Hindlimb muscle (tissue), 1 donor: ENCODE data around the gene ITPR2. TPM values are rescaled to one million over a fixed set of nuclear protein-coding genes. Genes with fewer than 3 reads are reported as not detected.
"Not testable (repeated sequence)": the region's sequence is repeated elsewhere in the genome, so short reads cannot be mapped to it uniquely, and the experiment has no call there.

Experiments
- DNase-seq: peaks from one replicate; pipeline ENCODE4 v3.0.0-alpha.2; 2013
- polyA plus RNA-seq: library from polyadenylated mRNA; unstranded; fragments of 120-200 nt; gene quantifications from one replicate; pipeline ENCODE4 v1.2.1, GENCODE V29; 2013; ENCODE audit not compliant: insufficient read length

Gene ITPR2
- polyA plus RNA-seq, 1 donor = 3.8 TPM

DNA sequence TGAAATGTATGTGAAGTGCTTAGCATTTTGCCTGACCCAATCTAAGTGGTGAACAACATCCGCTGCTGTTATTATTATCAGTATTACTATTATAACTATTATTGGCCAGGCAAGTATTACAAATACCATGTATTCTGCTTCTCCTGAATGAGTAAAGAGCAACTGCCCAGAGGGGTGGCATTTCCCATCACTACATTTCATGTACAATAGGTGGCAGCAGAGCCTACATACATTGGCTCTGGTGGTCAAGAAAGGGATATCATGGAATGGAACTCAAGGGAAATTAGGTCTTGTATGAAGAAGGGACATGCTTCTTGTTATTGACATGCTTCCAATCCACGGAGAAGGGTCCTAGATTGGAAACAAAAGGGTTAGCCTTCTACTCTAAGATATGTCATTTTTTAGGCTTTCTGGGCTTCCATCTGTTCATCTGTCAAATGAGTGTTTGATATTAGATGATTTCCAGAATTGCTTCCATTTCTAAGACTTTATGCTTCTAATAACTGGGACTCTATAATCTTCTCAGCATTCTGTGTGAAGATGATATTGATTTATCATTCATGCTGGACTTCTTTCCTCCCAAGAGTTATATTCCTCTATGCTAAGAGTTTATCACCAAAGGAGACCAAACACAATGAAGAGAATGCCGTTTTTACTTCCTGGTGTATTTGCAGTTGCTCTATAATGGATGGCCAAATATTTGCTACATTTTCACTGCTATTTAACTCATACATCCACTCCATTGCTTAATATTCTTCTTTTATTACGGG lies 398.5 kb downstream of the ITPR2 start:
- no peak for DNase-seq

DNA sequence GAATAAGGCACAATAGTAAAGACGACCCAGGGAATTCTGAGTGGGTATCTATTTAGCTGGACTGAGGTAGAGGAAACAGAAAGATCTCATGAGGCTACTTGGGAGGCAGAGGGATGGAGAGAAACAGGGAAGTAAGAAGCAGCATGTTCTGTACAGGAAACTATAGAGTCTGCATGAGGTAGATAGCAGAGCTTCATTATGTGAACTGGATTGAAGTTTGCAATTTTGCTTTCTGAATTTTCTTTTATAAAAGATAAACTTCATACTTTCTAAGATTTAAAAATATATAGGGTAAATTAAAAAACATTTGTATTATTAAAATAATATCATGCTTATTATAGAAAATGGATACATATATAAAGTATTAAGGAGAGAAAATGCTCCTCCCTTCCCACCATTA lies 399.3 kb downstream of the ITPR2 start:
- DNase-seq = not testable (repeated sequence)

DNA sequence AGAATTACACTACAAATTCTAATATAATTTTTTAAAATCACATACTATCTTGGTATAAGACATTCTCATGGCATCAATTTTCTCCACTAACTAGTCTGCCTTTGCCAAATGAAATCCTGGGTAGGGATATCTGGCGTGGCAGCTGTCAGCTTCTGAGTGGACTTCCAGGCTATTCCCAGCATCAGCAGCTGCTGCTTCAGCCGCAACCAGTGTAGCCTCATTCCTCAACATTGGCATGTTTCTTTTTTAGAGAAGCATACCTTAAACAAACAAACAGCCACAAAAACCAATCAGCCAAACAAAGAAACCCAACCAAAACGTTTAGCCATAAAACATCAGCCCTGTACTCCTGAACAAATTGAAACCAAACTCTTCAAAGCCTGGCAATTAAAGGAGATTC lies 401.8 kb downstream of the ITPR2 start:
- DNase-seq = no peak

DNA sequence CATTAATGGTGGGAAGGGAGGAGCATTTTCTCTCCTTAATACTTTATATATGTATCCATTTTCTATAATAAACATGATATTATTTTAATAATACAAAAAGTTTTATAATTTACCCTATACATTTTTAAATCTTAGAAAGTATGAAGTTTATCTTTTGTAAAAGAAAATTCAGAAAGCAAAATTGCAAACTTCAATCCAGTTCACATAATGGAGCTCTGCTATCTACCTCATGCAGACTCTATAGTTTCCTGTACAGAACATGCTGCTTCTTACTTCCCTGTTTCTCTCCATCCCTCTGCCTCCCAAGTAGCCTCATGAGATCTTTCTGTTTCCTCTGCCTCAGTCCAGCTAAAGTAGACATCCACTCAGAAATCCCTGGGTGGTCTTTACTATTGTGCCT lies 402.4 kb downstream of the ITPR2 start:
- not testable (repeated sequence) for DNase-seq

DNA sequence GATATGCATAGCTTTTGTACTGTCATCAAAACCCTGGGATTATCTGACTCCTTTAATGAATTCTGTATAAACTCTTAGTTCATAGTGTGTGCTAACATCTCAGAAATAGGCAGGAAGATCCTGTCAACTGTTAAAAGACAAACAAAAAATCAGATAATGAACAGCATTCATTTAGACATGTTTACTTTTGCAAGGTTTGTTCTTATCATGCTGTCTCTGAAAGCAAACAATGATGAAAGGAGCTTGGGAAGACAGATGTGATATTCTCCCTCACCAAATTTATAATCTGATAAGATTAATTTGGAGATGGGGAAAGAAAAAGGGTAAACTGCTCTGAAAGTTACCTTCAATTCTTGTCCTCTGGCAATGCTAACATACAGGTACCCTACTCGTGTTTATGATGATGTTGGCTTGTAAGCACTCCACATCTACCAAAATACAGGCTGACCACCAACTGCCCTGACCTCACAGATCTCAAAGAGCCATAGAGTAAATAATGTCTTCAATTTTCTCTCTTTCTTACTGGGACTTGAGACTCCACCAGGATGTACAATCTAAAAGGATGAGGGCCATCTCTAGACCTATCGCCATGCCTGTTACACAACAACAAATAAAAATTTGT lies 403.8 kb downstream of the ITPR2 start:
- DNase-seq = no peak

DNA sequence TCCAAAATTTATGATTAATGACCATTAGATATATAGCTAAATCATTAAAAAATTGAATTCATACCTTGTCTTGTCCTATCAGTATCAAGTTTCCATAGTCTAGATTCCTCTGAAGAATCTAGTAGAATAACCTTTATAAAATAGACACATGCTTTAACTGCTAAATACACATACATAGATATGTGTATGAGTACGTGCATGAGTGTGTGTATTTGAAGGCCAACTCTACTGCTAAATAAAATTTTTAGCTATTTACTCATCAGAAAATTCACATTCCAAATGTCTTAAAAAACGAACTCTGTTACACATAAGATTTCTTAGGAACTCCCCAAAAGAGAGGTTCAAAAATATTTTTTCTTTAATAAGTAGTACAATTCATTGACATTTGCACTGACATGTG lies 404.6 kb downstream of the ITPR2 start:
- DNase-seq = no peak

DNA sequence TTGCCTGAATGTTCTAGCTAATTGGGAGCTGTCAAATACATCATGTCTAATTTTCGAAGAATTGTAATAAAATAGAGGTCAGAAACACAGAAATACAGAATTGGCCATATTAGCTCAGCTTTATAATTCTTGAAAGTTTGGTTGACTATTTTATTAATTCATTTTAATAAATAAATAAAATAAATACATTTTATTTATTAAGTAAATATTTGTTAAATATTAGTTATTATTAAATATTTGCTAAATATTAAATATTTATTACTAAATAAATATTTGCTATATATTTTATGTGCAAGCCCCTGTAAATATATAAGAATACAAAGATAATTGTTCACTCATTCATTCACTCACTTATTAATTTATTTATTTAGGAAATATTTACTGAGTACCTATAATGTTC lies 406.3 kb downstream of the ITPR2 start:
- DNase-seq = no peak

DNA sequence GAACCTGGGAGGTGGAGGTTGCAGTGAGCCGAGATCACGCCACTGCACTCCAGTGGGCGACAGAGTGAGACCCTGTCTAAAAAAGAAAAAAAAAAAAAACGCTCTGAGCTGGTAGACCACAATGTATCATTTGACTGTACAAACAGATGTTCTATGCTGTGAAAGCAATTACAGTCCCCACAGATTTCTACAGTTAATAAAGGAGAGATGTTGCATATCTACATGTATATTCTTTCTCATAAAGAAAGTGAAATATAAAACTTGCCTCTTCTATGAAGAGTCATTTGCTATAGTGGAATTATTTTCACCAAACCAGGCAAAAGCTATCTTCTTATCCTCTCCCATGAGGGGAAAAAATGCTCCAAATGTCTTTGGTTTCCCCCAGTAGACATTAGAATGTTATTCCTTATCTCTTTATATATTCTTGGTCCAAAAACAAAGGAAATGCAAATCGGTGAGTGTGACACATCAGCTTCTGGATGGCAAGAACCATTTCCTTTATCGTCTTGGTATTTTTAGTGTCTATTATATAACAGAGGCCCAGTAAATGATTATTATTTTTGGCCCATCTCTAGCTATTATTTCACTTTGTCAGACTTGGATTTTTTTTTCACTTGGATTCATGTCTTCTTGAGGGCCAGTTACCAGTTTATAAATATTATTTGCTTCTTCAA lies 407.3 kb downstream of the ITPR2 start:
- no peak for DNase-seq

DNA sequence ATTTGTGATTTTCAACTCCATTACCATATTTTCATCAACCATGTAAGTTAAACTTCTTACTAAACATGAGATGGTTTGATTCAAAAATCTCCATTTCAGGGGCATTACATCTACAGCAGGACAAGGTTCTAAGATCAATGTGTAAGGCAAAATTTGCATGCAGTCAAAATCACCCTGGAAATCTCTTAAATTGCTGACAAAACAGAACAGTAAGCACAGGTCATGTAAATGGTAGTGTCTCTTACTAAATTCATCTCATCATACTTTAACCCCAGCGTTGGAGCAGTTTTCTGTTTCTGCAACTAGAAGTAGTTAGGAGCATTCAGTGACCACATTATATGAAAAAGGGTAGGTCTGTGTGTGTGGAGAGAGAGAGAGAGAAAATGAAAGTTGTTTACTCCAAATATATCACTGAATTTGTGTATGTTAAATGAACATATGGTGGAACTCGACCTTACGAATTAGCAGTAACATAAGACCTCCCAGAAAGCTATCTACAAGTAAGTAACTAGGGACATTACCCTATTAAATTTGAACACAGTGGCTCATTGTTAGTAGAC lies 410.1 kb downstream of the ITPR2 start:
- DNase-seq = no peak

DNA sequence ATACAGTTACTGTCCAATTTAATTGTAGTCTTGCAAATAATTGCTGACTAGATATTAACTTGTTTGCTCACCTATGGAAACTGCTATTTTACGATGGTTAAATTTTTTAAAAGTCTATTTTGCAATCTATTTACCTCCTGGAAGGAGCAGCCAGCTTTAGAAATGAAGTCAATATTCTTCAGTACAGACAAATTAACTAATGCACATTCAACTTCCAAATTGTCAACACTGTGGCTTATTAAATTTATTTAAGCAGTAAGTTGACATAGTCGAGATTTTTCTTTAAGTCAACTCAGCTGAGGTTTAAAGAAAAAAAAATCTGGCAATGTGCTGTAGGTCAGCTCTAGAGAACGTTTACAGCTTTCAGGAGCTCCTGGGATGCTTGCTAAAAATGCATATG lies 416.4 kb downstream of the ITPR2 start:
- no peak for DNase-seq

DNA sequence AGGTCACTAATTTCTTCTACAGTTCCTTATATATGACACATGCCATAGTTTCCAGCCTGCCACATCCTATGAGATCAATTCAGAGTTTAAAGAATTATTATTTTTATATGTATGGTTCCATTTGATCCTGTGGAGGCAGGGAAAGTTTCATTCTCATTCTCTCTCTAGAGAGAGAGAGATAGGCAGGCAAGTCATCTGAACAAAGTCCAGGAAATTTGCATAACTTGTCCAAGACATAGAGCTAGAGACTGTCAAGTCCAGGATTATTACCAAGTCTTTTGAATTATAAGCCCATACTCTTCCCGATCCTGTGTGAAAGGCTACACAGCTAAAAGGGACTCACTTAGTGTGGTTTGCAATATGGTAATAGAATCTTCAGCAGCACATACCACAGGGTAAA lies 422.3 kb downstream of the ITPR2 start:
- DNase-seq = no peak

DNA sequence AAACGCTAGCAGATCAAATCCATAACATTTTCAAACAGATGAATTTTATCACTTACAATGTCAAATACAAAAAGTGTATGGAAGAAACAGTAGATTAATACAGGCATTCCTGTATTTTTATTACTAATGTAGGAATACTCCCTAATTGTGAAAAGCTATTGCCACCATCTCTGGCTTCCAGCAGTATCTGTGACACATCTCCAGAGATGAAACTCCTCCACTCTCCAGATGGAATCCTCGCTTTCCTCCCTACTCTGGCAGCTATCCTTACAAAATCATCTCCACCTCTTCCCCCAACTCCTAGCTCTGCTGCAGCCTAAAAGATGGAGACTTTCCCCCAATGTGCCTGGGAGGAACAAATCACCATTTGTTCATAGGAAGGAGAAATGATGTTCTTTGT lies 426.2 kb downstream of the ITPR2 start:
- DNase-seq = no peak

DNA sequence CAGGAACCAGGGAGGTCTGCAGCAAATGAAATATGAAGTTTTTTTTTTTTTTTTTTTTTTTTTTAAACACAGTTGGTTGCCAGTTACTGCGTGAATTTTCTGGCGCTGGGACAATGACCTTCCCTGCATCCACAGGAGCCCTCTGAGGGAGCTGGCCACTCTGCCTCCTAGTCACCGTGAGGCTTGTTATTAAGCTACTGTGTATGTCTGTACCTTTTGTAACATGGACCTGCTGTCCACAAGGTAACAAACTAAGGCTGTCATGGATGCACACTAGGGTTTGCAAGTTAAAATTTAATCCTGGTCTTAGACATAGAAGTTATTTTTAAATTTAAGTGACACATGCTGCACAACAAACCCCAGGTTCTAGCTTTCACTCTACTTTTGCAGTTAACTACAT lies 426.6 kb downstream of the ITPR2 start:
- DNase-seq = no peak

DNA sequence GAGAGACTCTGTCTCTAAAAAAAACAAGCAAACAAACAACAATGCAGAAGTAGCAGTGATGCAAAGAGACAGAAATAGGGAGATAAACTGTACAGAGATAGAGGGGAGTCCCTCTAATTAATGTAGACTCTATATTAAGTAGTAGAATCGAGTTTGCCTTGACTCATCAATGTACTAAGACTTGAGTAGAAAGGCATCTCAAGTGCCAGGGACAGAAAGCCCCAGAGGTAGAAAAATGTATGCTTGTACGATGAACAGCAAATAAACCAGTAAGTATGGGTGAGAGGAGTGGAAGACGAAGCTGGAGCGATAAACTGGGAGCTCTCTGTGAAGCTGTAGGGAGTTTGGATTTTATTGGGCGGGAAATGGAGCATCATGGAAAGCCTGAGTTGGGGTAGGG lies 429.4 kb downstream of the ITPR2 start:
- no peak for DNase-seq

DNA sequence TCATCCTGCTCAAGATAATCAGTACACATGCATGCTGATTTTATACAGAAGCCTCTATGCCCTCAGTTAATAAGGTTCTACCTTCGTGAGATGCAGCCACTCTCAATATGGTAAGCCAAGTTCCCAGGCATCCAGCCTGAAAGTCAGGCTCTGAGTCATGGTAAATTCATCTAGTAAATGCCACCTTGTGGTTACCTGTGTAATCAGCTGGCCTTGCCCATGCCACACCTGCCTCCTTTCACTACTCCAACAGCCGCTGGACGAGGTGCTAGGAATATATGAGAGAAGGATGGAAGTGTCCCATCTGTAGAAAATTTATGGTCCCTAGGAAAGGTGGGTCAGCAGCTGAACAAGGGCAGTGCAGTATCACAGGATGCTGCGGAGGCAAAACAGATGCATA lies 430.3 kb downstream of the ITPR2 start:
- no peak for DNase-seq

DNA sequence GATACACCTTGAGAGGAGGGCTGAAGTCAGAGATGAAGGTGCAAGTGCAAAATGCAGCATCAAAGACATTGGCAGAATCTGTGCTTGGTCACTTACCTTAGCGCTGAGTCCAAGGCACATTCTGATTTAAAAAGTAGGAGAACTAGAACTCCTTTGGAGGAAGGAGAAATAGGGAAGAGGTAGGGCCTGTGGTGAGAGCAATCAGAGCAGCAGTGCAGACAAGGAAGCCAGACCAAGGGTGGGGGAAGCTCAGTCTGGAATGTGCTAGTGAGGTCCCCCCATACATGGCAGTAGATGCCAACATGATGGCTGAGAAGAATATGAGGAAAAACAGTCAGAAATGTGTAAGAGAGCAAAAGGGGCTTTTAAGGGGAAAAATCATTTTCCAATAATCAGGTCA lies 431.1 kb downstream of the ITPR2 start:
- DNase-seq = no peak

DNA sequence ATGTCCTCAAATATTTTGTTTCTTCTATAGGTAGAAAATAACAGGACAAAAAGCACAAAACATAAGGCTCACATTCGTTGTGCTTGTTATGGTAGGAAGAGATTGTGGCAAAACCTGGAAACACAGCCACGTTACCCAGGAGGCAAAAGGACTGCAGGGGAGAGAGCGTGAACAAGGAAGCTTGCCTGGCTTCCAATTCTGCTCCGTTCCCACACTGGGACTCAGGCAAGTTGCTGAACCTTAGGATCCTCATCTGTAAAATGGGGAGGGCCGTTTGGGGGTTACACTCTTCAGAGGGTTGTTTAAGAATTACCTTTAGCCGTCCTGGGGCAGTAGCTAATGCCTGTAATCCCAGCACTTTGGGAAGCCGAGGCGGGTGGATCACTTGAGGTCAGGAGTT lies 432.4 kb downstream of the ITPR2 start:
- no peak for DNase-seq

DNA sequence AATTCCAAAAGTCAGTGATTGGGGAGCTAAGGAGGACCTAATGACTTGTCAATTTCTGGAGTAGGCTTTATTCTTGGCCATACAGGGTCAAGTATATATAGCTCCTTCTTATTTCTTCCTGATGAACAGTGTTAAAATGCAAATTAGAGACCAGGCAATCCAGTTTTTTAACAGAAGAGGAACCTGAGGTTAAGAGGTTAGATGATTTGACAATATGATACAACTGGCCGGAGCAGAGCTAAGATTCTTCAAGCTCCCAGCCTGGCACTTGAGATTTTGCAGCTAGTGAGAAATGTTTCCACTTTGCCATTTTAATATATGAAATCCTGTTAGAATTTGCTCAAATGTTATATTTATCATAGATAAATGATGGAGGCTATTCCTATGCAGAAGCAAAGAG lies 433.6 kb downstream of the ITPR2 start:
- DNase-seq = no peak

DNA sequence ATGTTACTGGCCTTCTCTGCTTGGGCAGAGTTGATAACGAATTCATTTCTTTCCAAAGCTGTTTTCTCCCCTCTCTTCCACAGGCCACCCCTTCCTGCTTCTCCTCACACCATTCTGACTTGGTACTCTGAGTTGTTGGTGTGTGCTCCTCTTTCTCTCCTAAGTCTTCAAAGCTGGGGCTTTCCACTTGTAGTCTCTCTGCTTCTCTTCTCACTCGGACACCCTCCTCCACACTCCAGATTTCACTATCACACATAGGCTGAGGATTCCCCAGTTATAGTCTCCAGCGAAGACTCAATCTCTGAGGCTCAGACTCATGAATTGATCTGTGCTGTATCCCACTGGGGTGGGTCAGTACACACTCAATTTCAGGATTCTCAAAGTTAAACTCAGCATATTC lies 436.6 kb downstream of the ITPR2 start:
- no peak for DNase-seq

DNA sequence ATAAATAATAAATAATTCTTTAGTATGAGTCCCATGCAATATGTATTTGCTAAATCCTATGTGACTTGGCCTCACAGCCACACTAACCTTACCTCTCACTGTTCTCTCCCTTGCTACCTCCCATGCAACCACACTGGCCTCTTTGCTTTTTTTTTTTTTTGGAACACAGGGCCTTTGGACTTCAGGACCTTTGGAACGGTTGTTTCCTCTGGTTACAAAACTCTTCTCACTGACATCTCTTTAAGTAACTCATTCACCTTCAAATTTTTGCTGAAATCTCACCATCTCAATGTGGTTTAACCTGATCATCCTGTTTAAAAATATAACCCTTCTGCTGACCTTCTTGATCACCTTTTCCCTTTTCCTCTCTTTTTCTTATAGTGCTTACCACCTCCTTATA lies 443.7 kb downstream of the ITPR2 start:
- DNase-seq = no peak

DNA sequence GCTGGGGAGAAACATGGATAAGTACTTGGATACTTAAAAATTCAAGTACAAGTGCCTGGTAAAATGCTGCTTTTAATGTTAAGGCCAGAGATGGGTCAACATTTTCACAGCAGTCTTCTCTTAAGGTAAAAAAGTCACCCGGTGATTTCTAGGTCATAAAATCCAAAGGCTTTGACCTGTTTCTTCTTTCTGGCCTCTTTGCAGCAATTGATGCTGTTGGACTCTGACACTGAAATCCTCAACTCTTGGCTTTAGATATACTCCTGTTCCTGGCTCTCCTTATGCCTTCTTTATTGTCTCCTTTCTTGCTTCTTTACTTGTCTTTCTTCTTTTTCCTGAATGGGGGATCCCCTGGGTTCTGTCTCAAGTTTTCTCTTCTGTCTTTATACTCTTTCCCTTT lies 448.5 kb downstream of the ITPR2 start:
- DNase-seq = no peak

DNA sequence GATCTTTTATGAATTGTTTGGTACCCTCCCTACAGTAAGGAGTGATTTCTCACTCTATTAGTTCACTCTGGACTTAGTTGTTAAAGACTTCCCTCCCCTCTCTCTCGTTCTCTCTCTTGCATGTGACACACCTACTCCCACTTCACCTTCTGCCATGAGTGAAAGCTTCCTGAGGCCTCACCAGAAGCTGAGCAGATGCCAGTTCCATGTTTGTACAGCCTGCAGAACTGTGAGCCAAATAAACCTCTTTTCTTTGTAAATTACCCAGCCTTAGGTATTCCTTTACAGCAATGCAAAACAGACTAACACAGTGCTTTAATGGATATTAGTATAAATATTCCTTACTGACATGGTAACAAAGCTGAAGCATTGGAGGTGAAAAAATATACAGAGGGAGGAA lies 450.0 kb downstream of the ITPR2 start:
- no peak for DNase-seq

DNA sequence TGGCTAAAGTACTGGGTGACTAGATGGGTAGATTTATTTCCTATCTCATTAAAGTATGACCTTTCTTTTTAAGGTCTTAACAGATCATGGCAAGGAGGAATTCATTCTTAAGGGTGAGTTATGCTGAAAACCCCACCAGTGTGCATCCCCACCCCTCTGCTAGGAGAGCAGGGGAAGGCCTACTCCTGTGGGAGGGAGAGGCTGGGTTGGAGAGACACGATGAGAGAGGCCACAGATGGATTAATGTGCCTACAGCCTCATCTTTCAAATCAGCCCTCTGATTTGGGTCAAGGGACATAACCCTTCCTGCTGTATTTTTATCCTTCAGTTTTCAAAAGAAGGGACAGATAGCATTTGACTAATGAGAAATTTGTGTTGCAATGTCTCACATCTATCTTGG lies 452.1 kb downstream of the ITPR2 start:
- no peak for DNase-seq
